Measurements from ENCODE around the gene VSNL1. TPM values are rescaled to one million over a fixed set of nuclear protein-coding genes. Genes with fewer than 3 reads are reported as not detected.

VSNL1 gene
- total RNA-seq, 3 donors from 2014 or later: 2.1 to 5.4 (median 2.1) TPM

GRCh38 chr2:17662723-17663122, 122.2 kb downstream of the VSNL1 start:
- ATAC-seq: no peak
- DNase-seq: no peak
- no peaks in the 10 kb centered on the region for H3K4me1 ChIP-seq (ENCODE audit: low read depth)
- TF ChIP-seq CTCF (IDR thresholded peaks at IDR 0.05): no peak
- H3K9me3 ChIP-seq: no peaks in the 10 kb centered on the region
- intact Hi-C loops (cut with DNase I, micrococcal nuclease): no loop called here
- H3K4me3 ChIP-seq: no peak overlapping the region
- no peaks in the 10 kb centered on the region for H3K36me3 ChIP-seq (ENCODE audit: low read depth)

GRCh38 chr2:17664534-17664933, 124.0 kb downstream of the VSNL1 start:
- H3K4me1 ChIP-seq (ENCODE audit: low read depth): no peaks in the 10 kb centered on the region
- TF ChIP-seq CTCF (IDR thresholded peaks at IDR 0.05): no peak

GRCh38 chr2:17667898-17668297, 127.4 kb downstream of the VSNL1 start:
- intact Hi-C loops (cut with DNase I, micrococcal nuclease): no loop called here
- ATAC-seq: no peak
- Histone ChIP-seq H3K36me3 (ENCODE audit: low read depth) (no peaks in the 10 kb centered on the region), H3K9me3 (no peaks in the 10 kb centered on the region), H3K4me1 (ENCODE audit: low read depth) (no peaks in the 10 kb centered on the region), H3K4me3 (no peak overlapping the region)
- DNase-seq: no peak
- no peak for TF ChIP-seq CTCF (IDR thresholded peaks at IDR 0.05)

More at GRCh38 chr2:17664534-17664933, 124.0 kb downstream of the VSNL1 start:
- Histone ChIP-seq H3K9me3 (no peaks in the 10 kb centered on the region), H3K36me3 (ENCODE audit: low read depth) (no peaks in the 10 kb centered on the region), H3K4me3 (no peak overlapping the region)
- ATAC-seq (no peak), DNase-seq (no peak)
- intact Hi-C loops (cut with DNase I, micrococcal nuclease): no loop called here

GRCh38 chr2:17672583-17673317, 132.3 kb downstream of the VSNL1 start:
- no peaks in the 10 kb centered on the region for H3K9me3 ChIP-seq
- intact Hi-C loops (cut with DNase I, micrococcal nuclease): no loop called here
- no peaks in the 10 kb centered on the region for H3K36me3 ChIP-seq (ENCODE audit: low read depth)
- ATAC-seq (no peak), DNase-seq (no peak)
- no peak for TF ChIP-seq CTCF (IDR thresholded peaks at IDR 0.05)
- no peaks in the 10 kb centered on the region for H3K4me1 ChIP-seq (ENCODE audit: low read depth)
- H3K4me3 ChIP-seq: no peak overlapping the region

- intact Hi-C loops (cut with DNase I, micrococcal nuclease): no loop called here
- no peak for ATAC-seq
Measured at GRCh38 chr2:17674817-17675216, 134.3 kb downstream of the VSNL1 start.

More at GRCh38 chr2:17674817-17675216, 134.3 kb downstream of the VSNL1 start:
- no peaks in the 10 kb centered on the region for H3K9me3 ChIP-seq
- no peak overlapping the region for H3K4me3 ChIP-seq
- H3K36me3 ChIP-seq (ENCODE audit: low read depth): no peaks in the 10 kb centered on the region
- no peak for TF ChIP-seq CTCF (IDR thresholded peaks at IDR 0.05)
- no peaks in the 10 kb centered on the region for H3K4me1 ChIP-seq (ENCODE audit: low read depth)
- DNase-seq: no peak
